Neural cell (in vitro differentiated cells): ENCODE data around the gene NADK2.

Experiments
- CTCF ChIP-seq: fragments of 450-650 bp; IDR thresholded peaks from 2 replicates; pipeline ENCODE4 v1.5.1; 2014; ENCODE audit warnings: antibody characterized with exemption, mild to moderate bottlenecking, moderate library complexity; ENCODE audit not compliant: poor library complexity, severe bottlenecking
- POLR2AphosphoS5 ChIP-seq: IDR thresholded peaks from 2 replicates; pipeline ENCODE4 v1.6.1; 2012
- SMC3 ChIP-seq: fragments of 450-650 bp; conservative IDR thresholded peaks from 2 replicates; pipeline ENCODE4 v1.6.1; 2014; ENCODE audit warnings: antibody characterized with exemption, mild to moderate bottlenecking, moderate library complexity; ENCODE audit not compliant: poor library complexity
- TAF1 ChIP-seq: IDR thresholded peaks from 2 replicates; pipeline ENCODE4 v1.6.1; 2012; ENCODE audit warnings: low read depth

- TF ChIP-seq CTCF = no peak
- no peak for TF ChIP-seq TAF1
- TF ChIP-seq POLR2AphosphoS5 = no peak
- no peak for TF ChIP-seq SMC3
Measured at GRCh38 chr5:36172599-36172998, 69.1 kb downstream of the NADK2 start.
